ENCODE measurements around the gene ARFGAP1. TPM values are rescaled to one million over a fixed set of nuclear protein-coding genes. Genes with fewer than 3 reads are reported as not detected.

ARFGAP1 gene
- total and polyA plus RNA-seq, 10 of the 15 experiments (the other 5 are each of a cell fraction or from before 2014, with no cell fraction given) = 0.45 to 79.9 (median 30.8) TPM

DNA sequence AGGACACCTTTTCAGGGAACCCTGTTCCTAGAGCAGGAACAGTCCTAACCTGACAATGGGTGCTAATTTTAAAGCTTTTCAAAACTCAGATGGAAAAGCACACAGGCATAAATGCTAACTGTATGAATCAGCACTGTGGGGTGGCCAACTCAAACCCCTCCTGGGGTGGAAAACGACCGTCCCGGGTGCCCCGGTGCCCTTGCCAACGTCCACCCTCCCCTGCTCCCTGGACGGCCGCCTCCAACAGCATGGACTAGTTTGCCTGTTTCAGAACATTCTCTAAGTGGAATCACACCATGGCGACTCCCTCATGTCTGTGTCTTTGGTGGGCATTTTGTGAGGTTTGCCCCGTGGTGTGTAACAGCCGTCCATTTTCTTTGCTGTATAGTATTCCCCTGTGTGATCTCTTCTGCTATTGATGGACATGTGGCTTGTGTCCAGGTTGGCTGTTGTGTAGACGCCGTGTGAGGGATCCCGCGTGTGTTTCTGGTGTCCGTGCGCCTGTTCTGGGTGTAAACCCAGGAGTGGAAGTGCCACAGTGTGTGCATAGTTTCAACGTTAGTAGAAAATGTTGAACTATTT, 26.2 kb downstream of the ARFGAP1 start (continued):
- TF ChIP-seq, protein P1, sequence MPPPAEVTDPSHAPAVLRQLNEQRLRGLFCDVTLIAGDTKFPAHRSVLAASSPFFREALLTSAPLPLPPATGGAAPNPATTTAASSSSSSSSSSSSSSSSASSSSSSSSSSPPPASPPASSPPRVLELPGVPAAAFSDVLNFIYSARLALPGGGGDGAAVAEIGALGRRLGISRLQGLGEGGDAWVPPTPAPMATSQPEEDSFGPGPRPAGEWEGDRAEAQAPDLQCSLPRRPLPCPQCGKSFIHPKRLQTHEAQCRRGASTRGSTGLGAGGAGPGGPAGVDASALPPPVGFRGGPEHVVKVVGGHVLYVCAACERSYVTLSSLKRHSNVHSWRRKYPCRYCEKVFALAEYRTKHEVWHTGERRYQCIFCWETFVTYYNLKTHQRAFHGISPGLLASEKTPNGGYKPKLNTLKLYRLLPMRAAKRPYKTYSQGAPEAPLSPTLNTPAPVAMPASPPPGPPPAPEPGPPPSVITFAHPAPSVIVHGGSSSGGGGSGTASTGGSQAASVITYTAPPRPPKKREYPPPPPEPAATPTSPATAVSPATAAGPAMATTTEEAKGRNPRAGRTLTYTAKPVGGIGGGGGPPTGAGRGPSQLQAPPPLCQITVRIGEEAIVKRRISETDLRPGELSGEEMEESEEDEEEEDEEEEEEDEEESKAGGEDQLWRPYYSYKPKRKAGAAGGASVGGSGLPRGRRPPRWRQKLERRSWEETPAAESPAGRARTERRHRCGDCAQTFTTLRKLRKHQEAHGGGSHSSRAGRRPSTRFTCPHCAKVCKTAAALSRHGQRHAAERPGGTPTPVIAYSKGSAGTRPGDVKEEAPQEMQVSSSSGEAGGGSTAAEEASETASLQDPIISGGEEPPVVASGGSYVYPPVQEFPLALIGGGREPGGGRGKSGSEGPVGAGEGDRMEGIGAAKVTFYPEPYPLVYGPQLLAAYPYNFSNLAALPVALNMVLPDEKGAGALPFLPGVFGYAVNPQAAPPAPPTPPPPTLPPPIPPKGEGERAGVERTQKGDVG (CRISPR knock-in tag; IDR thresholded peaks at IDR 0.05) = no peak

DNA sequence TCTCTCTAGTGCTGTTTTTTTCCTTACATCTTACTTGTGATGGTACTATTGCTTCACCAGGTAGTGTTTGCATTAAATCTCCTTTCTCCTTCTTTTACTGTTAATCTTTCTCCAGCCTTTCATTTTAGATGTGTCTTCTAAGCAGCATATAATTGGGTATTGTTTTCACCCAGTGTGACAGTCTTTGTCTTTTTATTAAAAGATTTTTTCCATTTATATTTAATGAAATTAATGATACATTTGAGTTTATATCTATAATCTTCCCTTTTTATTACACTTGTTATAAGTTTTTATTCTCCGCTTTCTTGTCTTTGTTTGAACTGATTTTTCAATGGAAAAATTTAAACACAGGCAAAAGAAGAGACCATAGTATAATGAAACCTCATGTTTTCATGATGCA, 29.1 kb downstream of the ARFGAP1 start:
- 89% methylated on average over 1 of the region's 1 CpG for WGBS (ENCODE audit: insufficient coverage, insufficient replicate concordance, low lambda C conversion rate, missing lambda C conversion rate)
- ChIA-PET POLR2A (no interaction called here), RAD21 (ENCODE audit: unreplicated experiment) (no interaction called here), CTCF (no interaction called here), SMC1A (ENCODE audit: uncharacterized antibody, unreplicated experiment) (no interaction called here)
- TF ChIP-seq, protein P2, sequence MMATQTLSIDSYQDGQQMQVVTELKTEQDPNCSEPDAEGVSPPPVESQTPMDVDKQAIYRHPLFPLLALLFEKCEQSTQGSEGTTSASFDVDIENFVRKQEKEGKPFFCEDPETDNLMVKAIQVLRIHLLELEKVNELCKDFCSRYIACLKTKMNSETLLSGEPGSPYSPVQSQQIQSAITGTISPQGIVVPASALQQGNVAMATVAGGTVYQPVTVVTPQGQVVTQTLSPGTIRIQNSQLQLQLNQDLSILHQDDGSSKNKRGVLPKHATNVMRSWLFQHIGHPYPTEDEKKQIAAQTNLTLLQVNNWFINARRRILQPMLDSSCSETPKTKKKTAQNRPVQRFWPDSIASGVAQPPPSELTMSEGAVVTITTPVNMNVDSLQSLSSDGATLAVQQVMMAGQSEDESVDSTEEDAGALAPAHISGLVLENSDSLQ (IDR thresholded peaks at IDR 0.05) = no peak
- TF ChIP-seq ZNF384 (IDR thresholded peaks at IDR 0.05; ENCODE audit: borderline replicate concordance, low read depth, low read length) (no peak), HDGF (IDR thresholded peaks at IDR 0.05) (no peak), TBL1XR1 (IDR thresholded peaks at IDR 0.05; ENCODE audit: low read depth, low read length) (no peak)
- FAIRE-seq (no peak), ATAC-seq (no peak), DNase-seq (ENCODE audit: low read depth, low spot score) (no peak)
- H3K4me2 ChIP-seq (ENCODE audit: control insufficient read depth, insufficient read depth) = no peak overlapping the region
- H3K79me2 ChIP-seq (ENCODE audit: control insufficient read depth, insufficient read depth, low read length) = no peaks in the 10 kb centered on the region
- H3K27me3 ChIP-seq (replicated peaks in 1 of 2; ENCODE audit: control insufficient read depth in 2 of 2, insufficient read depth in 2 of 2, low read length in 1 of 2) = no peaks in the 10 kb centered on the region
- no peak overlapping the region for H2AFZ ChIP-seq (ENCODE audit: control insufficient read depth, low read depth, low read length)
- no peak overlapping the region for H3K27ac ChIP-seq (ENCODE audit: control insufficient read depth, insufficient read depth)
- in situ Hi-C loops (cut with MboI) (no loop called here), intact Hi-C loops (cut with micrococcal nuclease; ENCODE audit: unreplicated experiment) (no loop called here)
- H4K20me1 ChIP-seq (ENCODE audit: control insufficient read depth, insufficient read depth) = no peaks in the 10 kb centered on the region
- no peak overlapping the region for H3K4me3 ChIP-seq
- no peak overlapping the region for H3K9ac ChIP-seq (ENCODE audit: control insufficient read depth, insufficient read depth, low read length)
- no peaks in the 10 kb centered on the region for H3K36me3 ChIP-seq (ENCODE audit: control insufficient read depth in 2 of 2, insufficient read depth in 2 of 2, low read length in 1 of 2)
- H3K9me3 ChIP-seq (replicated peaks; ENCODE audit: control insufficient read depth, insufficient read depth, low read length) = no peaks in the 10 kb centered on the region
- no peaks in the 10 kb centered on the region for H3K4me1 ChIP-seq (ENCODE audit: control insufficient read depth, insufficient read depth, low read length)
- BruUV-seq (replicated peaks) = no TSS peak

Data from GM12878 (cell line).